HL-60/S4 treated with phorbol 12-myristate 13-acetate at 8.2 ng/mL for 4 days and 3 days (cell line): ENCODE data around the gene PKMYT1.

Experiments used
- in situ Hi-C: fragments of 300-500 bp; cut with MboI; formaldehyde crosslinking; loops from 2 replicates; pipeline ENCODE4 v1.15.0; 2022; ENCODE audit warnings: low sequenced_read_pairs

The PKMYT1 gene

DNA sequence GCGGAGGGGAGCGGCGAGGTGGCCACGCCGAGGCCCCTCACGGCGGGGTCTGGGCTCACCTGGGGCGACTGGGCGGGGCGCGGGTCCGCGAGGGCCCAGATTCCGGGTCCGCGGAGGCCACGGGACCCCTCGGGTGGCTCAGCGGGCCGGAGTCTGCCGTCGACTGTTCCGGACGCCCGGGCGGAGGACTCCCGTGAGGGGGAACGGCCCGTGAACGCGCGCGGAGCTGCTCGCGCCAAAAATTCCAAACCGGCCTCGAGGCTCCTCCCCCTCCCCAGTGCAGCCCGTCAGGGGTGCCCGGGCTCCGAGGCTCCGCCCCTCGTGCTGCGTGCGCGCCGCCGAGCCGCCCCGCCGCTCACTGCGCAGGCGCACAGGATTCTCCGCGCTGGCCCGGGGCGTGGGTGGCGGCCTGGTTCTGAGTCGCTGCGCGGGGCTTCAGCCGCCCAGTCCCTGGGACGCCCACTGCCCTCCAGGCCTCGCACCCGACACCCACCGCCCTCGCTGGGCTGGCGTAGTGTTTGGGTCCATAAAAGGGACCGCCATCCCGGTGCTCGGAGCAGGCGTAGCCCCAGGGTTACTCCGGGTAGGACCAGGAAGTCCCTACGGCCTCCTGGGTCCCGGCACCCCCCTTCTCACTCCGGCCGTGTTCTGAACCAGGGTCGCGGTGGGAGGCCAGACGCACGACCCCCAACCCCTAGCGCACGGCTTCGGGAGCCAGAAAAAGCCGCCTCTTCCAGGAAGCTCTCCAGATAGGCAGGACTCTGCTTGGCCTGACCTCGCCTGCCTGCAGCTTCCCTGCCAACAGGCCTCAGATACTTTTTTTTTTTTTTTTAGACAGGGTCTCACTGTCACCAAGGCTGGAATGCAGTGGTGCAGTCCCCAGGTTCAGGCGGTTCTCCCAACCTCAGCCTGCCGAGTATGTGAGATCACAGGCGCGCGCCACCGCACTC is at the start of gene PKMYT1:
TSS of gene PKMYT1 (minus strand) at position 220 of the 950 bp plus-strand sequence. CDS start 789 bp downstream, outside the sequence.
- in situ Hi-C loops = no loop called here

DNA sequence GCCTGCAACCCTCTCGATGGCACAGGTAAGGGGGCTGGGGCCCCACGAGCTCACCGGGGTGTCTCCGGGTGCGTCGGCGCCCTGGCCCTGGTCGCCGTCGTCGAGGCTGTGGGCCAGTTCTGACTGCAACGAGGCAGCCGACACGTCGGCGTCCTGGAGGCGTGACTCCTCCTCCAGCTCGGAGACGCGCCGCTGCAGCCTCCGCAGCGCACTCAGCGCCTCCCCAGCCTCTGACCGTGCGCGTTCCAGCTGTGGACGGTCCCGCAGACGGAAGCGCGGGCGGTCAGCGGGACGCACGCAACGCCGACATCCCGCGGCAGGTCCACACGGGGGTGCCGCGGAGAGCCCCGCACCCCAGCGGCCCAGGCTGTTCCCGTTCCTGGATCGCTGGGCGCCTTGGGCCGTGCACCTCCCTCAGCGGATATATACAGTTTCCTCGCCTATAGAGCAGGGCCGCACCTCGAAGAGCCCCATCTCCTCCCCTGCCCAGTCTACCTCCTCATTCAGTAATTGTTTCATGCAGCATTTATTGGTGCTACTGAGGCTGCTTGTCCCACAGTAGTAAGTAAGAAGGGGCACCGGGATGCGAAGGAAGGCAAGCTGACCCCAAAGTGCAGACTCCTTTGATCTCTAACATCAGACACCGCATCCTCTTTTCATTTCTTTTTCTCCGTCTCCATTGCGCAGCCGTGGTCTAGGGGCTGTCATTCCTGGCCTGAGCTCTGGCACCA is 49.4 kb upstream of the PKMYT1 start:
- in situ Hi-C loops = no loop called here

DNA sequence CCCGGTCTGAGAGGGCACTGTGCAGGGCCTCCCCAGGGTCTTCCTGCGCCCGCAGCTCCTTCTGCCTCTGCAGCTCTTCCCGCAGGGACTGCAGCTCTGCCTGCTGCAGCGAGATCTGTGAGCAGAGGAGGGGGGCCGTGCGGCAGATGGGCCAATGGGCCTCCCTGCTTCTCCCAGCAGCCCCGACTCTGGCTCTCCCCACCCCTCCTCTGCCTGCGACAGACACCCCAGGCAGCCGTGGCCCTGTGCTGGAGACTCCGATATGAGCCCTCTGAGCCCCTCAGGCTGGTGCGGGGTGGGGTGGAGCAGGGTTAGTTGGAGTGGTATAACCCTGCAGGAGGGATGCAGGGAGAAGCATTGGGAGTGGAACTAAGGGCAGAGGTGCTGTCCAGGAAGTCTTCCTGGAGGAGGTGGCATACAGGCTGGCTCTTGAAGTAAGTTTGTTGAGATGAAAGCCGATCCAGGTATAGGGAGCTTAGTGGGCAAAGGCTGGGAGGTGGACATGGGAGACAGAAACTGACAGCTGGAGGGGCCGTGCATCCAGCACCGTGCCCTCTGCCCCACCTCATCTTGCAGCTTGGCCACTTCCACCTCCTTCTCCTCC is 48.6 kb upstream of the PKMYT1 start:
- in situ Hi-C loops = no loop called here

DNA sequence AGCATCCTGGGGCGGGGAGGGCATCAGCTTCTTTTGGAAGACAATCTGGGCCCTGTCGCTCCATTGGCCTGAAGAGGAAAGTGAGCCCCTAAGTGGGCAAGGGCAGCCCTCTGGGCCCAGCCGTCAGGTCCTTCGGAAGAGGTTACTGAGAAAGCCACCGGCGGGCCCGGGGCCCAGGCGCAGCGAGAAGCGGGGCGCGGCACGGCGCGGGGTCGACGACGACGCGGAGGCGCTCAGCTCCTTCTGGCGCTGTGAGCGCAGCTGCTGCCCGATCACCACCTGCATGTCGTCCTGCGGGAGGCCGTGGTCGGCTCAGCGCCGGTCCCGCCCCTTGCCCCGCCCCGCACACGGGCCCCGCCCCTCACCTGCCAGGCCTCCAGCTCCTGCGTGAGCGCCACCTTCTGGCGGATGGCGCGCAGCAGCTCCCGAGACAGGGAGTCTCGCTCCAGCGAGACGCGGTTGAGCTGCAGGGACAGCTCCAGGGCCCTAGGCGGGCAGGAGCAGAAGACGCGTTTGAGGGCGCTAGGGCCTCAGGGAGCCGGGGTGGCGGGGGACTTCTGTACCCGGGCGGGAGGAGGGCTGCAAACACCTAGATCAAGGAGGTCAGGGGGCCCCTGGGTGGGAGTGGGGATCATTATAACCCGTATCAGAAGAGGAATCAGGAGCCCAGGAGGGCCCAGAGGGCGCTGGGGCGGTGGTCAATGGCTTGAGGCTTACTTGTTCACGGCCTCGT is 47.9 kb upstream of the PKMYT1 start:
- in situ Hi-C loops = no loop called here

DNA sequence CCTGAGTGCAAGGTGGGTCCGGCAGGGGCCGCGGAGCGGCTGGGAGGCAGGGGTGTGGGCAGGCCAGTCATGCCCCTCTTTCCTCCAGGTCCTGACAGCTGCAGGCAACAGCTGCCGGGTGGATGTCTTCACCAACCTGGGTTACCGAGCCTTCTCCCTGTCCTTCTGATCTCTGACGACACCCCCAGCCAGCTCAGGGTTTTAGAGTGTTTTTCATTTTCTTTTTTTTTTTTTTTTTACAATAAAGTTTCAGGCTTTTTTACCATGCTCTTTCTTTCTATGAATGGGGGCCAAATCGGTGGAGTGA is 47.2 kb upstream of the PKMYT1 start:
- in situ Hi-C loops = no loop called here

DNA sequence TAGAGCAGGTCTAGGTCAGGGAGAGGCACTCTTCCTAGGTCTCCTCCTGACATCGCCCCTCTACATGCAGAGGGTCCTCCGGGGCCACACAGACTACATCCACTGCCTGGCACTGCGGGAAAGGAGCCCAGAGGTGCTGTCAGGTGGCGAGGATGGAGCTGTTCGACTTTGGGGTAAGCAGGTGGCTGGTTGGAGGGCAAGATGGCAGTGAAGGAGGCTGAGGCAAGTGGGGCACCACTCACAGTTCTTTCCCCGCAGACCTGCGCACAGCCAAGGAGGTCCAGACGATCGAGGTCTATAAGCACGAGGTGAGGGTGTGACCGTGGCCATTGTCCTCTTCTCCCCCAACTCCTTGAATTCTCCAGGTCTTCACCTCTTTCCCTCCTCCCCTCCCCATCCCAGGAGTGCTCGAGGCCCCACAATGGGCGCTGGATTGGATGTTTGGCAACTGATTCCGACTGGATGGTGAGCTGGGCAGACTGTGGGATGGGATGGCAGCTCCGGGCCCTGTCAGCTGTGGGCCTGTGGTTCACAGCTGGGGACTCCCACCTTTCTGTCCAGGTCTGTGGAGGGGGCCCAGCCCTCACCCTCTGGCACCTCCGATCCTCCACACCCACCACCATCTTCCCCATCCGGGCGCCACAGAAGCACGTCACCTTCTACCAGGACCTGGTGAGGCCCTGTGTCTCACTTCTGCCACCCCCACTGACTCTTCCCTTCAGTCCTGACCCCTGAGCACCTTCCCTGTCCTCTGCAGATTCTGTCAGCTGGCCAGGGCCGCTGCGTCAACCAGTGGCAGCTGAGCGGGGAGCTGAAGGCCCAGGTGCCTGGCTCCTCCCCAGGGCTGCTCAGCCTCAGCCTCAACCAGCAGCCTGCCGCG is 46.6 kb upstream of the PKMYT1 start:
- in situ Hi-C loops = no loop called here

DNA sequence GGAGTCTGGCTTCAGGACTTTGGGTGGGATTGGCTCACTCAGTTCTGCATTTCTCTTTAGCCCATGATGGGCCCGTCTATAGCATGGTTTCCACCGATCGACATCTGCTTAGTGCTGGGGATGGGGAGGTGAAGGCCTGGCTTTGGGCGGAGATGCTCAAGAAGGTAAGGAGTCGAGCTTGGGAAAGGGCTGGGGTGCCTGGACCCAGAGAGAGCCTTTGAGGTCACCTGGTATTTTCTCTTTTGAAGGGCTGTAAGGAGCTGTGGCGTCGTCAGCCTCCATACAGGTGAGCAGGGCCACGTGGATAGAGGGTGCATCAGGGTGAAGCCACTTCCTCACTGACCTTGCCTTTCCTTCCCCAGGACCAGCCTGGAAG is 45.7 kb upstream of the PKMYT1 start:
- in situ Hi-C loops = no loop called here

DNA sequence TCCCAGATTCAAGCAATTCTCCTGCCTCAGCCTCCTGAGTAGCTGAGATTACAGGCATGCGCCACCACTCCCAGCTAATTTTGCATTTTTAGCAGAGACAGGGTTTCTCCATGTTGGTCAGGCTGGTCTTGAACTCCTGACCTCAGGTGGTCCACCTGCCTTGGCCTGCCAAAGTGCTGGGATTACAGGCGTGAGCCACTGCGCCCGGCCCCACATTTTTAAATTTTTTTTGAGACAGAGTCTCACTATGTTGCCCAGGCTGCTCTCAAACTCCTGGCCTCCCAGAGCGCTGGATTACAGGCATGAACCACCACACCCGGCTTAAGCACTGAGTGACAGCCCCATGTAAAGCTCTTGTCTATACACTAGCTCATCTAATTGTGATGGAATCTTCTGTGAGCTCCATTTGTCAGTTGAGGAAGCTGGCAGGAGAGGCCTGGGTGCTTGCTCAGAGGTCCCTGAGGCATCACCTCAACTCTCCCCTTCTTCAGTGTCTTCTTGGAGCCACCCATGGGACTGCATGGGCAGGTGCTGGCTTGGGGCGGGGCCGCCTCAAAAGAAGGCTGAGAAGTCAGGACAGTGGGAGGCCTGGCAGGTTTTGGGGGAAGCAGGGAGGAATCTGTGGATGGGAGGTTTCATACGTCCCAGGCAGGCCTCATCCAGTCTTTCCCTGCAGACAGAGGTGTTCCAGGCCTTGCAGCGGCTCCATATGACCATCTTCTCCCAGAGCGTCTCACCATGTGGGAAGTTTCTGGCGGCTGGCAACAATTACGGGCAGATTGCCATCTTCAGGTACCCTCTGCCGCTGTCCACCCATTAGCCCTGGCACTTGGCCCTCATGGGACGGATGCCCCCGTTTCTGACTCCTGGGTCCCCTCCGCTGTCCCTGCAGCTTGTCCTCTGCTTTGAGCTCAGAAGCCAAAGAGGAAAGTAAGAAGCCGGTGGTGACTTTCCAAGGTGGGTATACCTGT is 45.1 kb upstream of the PKMYT1 start:
- in situ Hi-C loops = no loop called here

DNA sequence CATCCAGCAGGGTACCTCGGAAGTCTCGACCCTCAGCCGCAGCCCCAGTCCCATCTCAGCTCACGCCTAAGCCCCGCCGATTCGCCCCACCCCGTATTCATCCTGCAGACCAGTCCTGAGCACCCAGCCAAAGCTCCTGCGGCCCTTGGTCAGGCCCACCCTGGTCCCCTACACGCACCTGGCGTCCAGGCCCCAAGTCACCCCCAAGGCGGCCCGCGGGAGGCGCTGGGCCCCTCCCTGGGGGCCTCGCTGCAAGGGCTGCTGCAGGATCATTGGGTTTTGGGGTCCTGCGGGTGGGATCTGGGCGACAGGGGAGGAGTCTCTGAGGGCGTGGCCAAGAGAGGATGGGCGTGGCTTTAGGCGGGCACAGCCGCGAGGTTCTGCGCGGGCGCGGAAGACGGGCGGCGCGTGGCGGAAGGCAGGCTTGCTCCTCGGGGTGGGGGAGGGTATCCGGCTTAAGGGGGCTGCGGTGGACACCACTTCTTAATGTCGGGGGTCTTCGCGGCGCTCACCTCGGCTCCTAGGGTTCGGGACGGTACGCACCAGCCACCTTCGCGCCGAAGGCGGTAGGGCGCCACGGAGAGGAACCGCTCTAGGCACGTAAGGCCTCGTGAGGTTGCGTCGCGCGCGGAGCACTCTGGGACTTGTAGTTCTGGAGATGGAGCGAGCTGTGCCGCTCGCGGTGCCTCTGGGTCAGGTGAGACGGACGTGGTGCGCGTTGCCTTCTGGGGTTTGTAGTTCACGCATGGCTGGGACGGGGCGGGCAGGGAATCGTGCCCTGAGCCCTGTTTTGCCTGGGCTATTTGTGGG is 43.6 kb upstream of the PKMYT1 start, which contains the start of the genes HCFC1R1 and THOC6:
TSS of gene HCFC1R1 (minus strand) at position 274 of the 810 bp plus-strand sequence. CDS start at position 273, 1 bp downstream.
TSS of gene THOC6 (plus strand) at position 367 of the 810 bp plus-strand sequence. CDS start at position 659, 292 bp downstream.
- in situ Hi-C loops = no loop called here

DNA sequence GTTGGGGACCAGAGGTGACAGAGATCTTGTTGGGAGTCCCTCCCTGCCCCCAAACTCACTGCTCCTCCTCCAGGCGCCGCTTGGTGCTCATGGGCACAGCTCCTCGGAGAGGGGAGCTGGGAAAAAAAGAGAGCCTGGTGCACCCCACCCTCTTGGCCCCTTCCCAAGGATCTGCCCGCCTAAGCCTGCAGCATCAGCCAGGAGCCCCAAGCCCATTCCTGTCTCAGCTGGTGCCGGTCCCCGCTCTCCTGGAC is 43.1 kb upstream of the PKMYT1 start:
- in situ Hi-C loops = no loop called here

DNA sequence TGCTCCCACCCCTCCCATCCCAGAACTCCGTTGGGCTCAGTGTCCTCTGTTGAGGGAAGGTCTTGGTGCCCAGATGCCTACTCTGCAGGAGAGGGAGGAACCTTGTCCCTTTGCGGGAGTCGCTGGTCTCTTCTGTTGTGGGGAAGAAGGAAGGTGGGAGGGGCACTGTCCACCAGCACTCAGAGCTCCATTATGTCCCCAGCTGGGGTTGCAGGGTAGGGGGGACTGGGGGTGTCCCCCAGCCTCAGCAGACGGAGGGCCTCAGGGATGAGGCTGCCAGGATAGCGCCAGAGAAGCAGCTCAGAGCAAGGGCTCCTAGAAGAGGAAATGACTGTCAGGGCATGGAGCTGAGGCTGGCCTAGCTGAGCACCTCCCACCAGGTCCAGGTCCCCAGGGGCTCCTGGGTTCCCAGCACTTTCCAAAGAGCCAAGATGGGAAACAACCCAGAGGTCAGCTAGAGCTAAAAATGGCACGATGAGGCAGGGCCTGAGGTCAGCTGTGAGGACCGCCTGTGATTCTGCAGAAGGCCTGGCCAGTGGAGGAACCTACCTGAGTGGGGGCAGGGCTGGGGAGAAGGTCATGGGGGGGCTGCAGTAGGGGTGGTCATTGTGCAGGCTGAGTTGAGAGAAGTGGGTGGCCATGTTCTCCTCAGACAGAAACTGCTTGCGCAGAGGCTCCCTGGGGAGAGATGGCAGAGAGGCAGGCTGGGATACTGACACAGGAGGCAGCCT is 42.6 kb upstream of the PKMYT1 start:
- in situ Hi-C loops = no loop called here

DNA sequence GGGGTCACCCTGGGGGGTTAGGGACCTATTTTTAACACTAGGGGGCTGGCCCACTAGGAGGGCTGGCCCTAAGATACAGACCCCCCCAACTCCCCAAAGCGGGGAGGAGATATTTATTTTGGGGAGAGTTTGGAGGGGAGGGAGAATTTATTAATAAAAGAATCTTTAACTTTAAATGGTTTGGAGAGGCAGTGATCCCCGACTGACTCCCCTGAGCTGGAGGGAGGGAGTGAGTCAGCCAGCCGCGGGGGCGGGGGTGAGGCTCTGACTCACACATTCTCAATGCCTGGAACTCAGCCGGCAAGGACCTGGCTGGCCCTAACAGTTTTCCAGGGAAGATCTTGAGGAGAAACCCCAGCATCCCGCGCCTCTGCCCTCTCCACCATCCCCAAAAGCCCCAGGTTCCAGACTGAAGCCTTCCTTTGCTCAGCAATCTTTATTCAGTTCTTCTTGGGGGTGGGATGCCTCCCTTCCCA is 42.0 kb upstream of the PKMYT1 start:
- in situ Hi-C loops = no loop called here

DNA sequence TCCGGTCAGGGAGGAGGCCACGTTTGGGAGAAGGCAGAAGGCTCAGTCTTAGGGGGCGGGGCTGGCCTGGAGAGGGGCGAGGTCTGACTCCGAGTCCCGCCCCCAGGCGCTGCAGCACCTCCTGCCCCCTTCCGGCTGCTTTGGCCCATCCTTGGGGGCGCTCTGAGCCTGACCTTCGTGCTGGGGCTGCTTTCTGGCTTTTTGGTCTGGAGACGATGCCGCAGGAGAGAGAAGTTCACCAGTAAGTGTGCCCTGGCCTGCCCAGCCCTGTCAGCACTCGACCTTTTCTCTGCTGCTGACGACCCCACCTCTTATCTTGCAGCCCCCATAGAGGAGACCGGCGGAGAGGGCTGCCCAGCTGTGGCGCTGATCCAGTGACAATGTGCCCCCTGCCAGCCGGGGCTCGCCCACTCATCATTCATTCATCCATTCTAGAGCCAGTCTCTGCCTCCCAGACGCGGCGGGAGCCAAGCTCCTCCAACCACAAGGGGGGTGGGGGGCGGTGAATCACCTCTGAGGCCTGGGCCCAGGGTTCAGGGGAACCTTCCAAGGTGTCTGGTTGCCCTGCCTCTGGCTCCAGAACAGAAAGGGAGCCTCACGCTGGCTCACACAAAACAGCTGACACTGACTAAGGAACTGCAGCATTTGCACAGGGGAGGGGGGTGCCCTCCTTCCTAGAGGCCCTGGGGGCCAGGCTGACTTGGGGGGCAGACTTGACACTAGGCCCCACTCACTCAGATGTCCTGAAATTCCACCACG is 41.4 kb upstream of the PKMYT1 start:
- in situ Hi-C loops = no loop called here

DNA sequence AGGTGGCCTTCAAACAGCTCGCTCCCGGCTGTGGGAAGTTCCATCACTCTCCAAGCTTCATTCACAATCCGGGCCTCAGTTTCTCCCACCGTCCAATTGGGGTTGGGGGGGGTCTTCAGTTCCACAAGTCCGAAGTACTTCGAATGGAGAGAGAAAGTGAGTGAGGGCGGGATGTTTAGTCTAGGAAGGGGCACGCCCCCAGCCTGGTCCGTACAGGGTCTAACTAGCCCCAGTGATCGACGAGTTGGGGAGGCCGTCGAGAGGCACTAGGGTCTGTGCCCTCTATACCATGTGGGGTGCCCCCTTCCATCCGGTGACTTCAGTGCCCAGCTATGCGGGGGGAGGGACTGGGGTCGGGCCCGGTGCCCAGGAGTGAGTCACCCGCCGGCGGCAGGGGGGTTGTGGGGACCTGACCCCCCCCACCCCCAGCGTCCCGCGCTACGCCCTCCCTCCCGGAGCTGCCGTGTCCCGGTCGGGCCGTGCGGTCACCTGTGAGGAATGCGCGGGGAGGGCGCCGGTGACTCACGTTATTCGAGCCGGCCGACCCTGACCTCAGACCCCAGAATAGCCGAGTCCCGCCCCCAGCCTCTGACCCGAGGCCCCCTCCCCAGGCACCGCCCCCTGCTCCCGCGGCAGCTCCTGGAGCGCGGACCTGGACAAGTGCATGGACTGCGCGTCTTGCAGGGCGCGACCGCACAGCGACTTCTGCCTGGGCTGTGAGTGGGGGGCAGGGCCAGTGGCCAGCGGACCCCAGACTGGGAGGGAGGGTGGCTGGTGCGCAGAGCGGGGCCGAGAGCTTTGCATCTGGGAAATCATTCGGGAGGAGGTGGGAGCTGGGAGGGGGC is 40.6 kb upstream of the PKMYT1 start:
- in situ Hi-C loops = no loop called here

DNA sequence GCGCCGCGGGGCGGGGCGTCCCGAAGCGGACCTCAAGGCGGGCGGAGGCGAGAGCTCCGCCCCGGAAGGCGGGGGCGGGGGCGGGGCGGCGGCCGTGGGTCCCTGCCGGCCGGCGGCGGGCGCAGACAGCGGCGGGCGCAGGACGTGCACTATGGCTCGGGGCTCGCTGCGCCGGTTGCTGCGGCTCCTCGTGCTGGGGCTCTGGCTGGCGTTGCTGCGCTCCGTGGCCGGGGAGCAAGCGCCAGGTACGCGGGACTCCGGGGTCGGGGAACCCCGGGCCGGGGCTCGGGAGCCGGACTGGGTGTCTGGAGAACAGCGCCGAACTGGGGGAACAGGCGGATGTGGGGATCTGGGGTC is 40.0 kb upstream of the PKMYT1 start, which contains the start of gene TNFRSF12A:
TSS of gene TNFRSF12A (plus strand) at position 122 of the 357 bp plus-strand sequence. CDS start at position 152, 30 bp downstream.
- in situ Hi-C loops = no loop called here
